GM23338 (cell line): Measurements from ENCODE around the gene RAB30. TPM values are rescaled to one million over a fixed set of nuclear protein-coding genes. Genes with fewer than 3 reads are reported as not detected.

ENCODE experiments used
- ATAC-seq: fragments of 200-7000 bp; cut with Tn5 transposase; 3 replicates; pipeline ENCODE4 v1.9.1; 2020
- DNase-seq: peaks from one replicate; pipeline ENCODE4 v3.0.0-alpha.2; 2015; ENCODE audit warnings: low spot score
- H2AFZ ChIP-seq: fragments of 200-600 bp; sonication (generic); 2 replicates; pipeline ENCODE4 v1.8.0; 2016; ENCODE audit warnings: antibody characterized with exemption, mild to moderate bottlenecking, moderate library complexity
- H3F3A ChIP-seq: fragments of 200-600 bp; sonication (generic); replicated peaks from 2 replicates; pipeline ENCODE4 v1.8.0; 2017; ENCODE audit warnings: antibody characterized with exemption, mixed run types, low read depth
- H3K27ac ChIP-seq: fragments of 200-600 bp; sonication (generic); 2 replicates; pipeline ENCODE4 v1.6.1; 2016; ENCODE audit warnings: low read depth
- H3K27me3 ChIP-seq: fragments of 200-600 bp; sonication (generic); 2 replicates; pipeline ENCODE4 v1.8.0; 2016; ENCODE audit warnings: mild to moderate bottlenecking, mixed run types, moderate library complexity; ENCODE audit not compliant: insufficient read depth
- H3K36me3 ChIP-seq: fragments of 200-600 bp; sonication (generic); 2 replicates; pipeline ENCODE4 v1.8.0; 2016; ENCODE audit warnings: mild to moderate bottlenecking; ENCODE audit not compliant: insufficient read depth
- H3K4me1 ChIP-seq: fragments of 200-600 bp; sonication (generic); 2 replicates; pipeline ENCODE4 v1.8.0; 2016; ENCODE audit warnings: mild to moderate bottlenecking, moderate library complexity; ENCODE audit not compliant: insufficient read depth
- H3K4me2 ChIP-seq: fragments of 200-600 bp; sonication (generic); 2 replicates; pipeline ENCODE4 v1.7.1; 2017; ENCODE audit warnings: mixed run types
- H3K4me3 ChIP-seq: fragments of 200-600 bp; sonication (generic); 2 replicates; pipeline ENCODE4 v1.6.1; 2016; ENCODE audit warnings: mixed run types
- H3K79me2 ChIP-seq: fragments of 200-600 bp; sonication (generic); replicated peaks from 2 replicates; pipeline ENCODE4 v1.8.0; 2017; ENCODE audit warnings: mild to moderate bottlenecking; ENCODE audit not compliant: insufficient read depth
- H3K9me2 ChIP-seq: fragments of 200-600 bp; sonication (generic); 2 replicates; pipeline ENCODE4 v1.8.0; 2017; ENCODE audit not compliant: insufficient read depth
- H4K20me1 ChIP-seq: fragments of 200-600 bp; sonication (generic); replicated peaks from 2 replicates; pipeline ENCODE4 v1.8.0; 2017; ENCODE audit warnings: mild to moderate bottlenecking; ENCODE audit not compliant: insufficient read depth
- H3K27ac Mint-ChIP-seq: 2 replicates; pipeline ENCODE4 v1.8.0; 2020; ENCODE audit warnings: inconsistent platforms, mild to moderate bottlenecking, moderate library complexity, mixed read lengths
- H3K27me3 Mint-ChIP-seq: 3 replicates; pipeline ENCODE4 v1.8.0; 2022; ENCODE audit warnings: low read depth, mild to moderate bottlenecking, moderate library complexity, mixed read lengths, inconsistent platforms; ENCODE audit not compliant: insufficient read depth, poor library complexity
- H3K36me3 Mint-ChIP-seq: 3 replicates; pipeline ENCODE4 v1.8.0; 2021; ENCODE audit warnings: low read depth, mild to moderate bottlenecking, inconsistent platforms, moderate library complexity, mixed read lengths
- H3K4me1 Mint-ChIP-seq: 3 replicates; pipeline ENCODE4 v1.8.0; 2020; ENCODE audit warnings: mild to moderate bottlenecking, inconsistent platforms, mixed read lengths
- H3K4me3 Mint-ChIP-seq: 3 replicates; pipeline ENCODE4 v1.8.0; 2021; ENCODE audit warnings: moderate library complexity, mild to moderate bottlenecking, inconsistent platforms, mixed read lengths
- H3K9me3 Mint-ChIP-seq: 3 replicates; pipeline ENCODE4 v1.8.0; 2020; ENCODE audit warnings: moderate library complexity, mild to moderate bottlenecking, inconsistent platforms, mixed read lengths
- CREB1 ChIP-seq: fragments of 250-450 bp; sonication (Bioruptor Pico); IDR thresholded peaks from 2 replicates; pipeline ENCODE4 v1.5.0; 2020; ENCODE audit warnings: low read depth, mild to moderate bottlenecking, moderate library complexity
- CTCF ChIP-seq, 2 experiments: fragments of 200-600 bp in 1 of 2; sonication (generic) in 1 of 2; conservative IDR thresholded peaks; 2 replicates each; pipeline versions ENCODE4 v1.5.1 to v1.6.1; 2016 to 2017; ENCODE audit warnings: antibody characterized with exemption in 2 of 2, low read depth in 2 of 2, mild to moderate bottlenecking in 2 of 2, moderate library complexity in 1 of 2
- EZH2phosphoT487 ChIP-seq: fragments of 200-600 bp; sonication (generic); IDR thresholded peaks from one replicate; pipeline ENCODE4 v1.8.1; 2018; ENCODE audit warnings: antibody characterized with exemption; ENCODE audit not compliant: unreplicated experiment
- POLR2AphosphoS5 ChIP-seq: IDR thresholded peaks from 2 replicates; pipeline ENCODE4 v1.6.1; 2016; ENCODE audit warnings: antibody characterized with exemption, low read depth
- polyA plus RNA-seq: library from polyadenylated mRNA; unstranded; fragments of >200 nt; fragmentation: Nextera tagmentation; extraction: Ambion mirVana; gene quantifications from 2 replicates; pipeline ENCODE4 v1.2.1, GENCODE V29; 2016
- total RNA-seq: library from RNA; depleted of rRNA; stranded (reverse); fragments of >200 nt; shearing (Covaris generic); gene quantifications from 2 replicates; pipeline ENCODE4 v1.2.3, GENCODE V29; 2014

The RAB30 gene
- total and polyA plus RNA-seq, 2 experiments from 2014 or later = 3.3 to 6.6 TPM

GRCh38 chr11:82978422-82979099 lies 93.1 kb downstream of the RAB30 start:
- ATAC-seq = no peak
- Histone ChIP-seq H4K20me1 (no peaks in the 10 kb centered on the region), H2AFZ (no peak overlapping the region), H3K27me3 (no peaks in the 10 kb centered on the region), H3K79me2 (no peaks in the 10 kb centered on the region), H3K9me2 (no peaks in the 10 kb centered on the region), H3K4me3 (no peak overlapping the region), H3F3A (no peaks in the 10 kb centered on the region), H3K4me2 (no peak overlapping the region), H3K27ac (no peak overlapping the region), H3K36me3 (no peaks in the 10 kb centered on the region), H3K4me1 (no peaks in the 10 kb centered on the region)
- Mint-ChIP-seq H3K9me3 (no peaks in the 10 kb centered on the region), H3K4me3 (no peak overlapping the region), H3K4me1 (no peaks in the 10 kb centered on the region), H3K36me3 (no peaks in the 10 kb centered on the region), H3K27ac (no peak overlapping the region), H3K27me3 (no peaks in the 10 kb centered on the region)
- no peak for DNase-seq
- TF ChIP-seq EZH2phosphoT487 = no peak
- TF ChIP-seq CTCF (conservative IDR thresholded peaks at IDR 0.05; ENCODE audit: low read depth in 2 of 2) = no peak
- no peak for TF ChIP-seq CREB1 (CRISPR knock-in tag)

- no peaks in the 10 kb centered on the region for H3K9me2 ChIP-seq
- Mint-ChIP-seq H3K4me1 (no peaks in the 10 kb centered on the region), H3K27ac (no peak overlapping the region), H3K9me3 (no peaks in the 10 kb centered on the region), H3K36me3 (no peaks in the 10 kb centered on the region), H3K4me3 (no peak overlapping the region), H3K27me3 (no peaks in the 10 kb centered on the region)
- TF ChIP-seq POLR2AphosphoS5 = no peak
- H2AFZ ChIP-seq = no peak overlapping the region
- ATAC-seq (no peak), DNase-seq (no peak)
- H3K4me1 ChIP-seq = no peaks in the 10 kb centered on the region
- H3K36me3 ChIP-seq = no peaks in the 10 kb centered on the region
- no peak overlapping the region for H3K4me2 ChIP-seq
- H3F3A ChIP-seq = no peaks in the 10 kb centered on the region
- H4K20me1 ChIP-seq = no peaks in the 10 kb centered on the region
- no peaks in the 10 kb centered on the region for H3K79me2 ChIP-seq
- H3K27me3 ChIP-seq = no peaks in the 10 kb centered on the region
- H3K4me3 ChIP-seq = no peak overlapping the region
- no peak overlapping the region for H3K27ac ChIP-seq
Measured at GRCh38 chr11:82976786-82977185, 94.9 kb downstream of the RAB30 start.

- H3K4me1 Mint-ChIP-seq = no peaks in the 10 kb centered on the region
- H3K9me2 ChIP-seq = no peaks in the 10 kb centered on the region
- ATAC-seq (no peak), DNase-seq (no peak)
- no peaks in the 10 kb centered on the region for H3K79me2 ChIP-seq
- no peak overlapping the region for H3K4me3 ChIP-seq
- no peaks in the 10 kb centered on the region for H3K9me3 Mint-ChIP-seq
- no peaks in the 10 kb centered on the region for H4K20me1 ChIP-seq
- no peak overlapping the region for H3K4me2 ChIP-seq
- no peak overlapping the region for H3K4me3 Mint-ChIP-seq
- no peaks in the 10 kb centered on the region for H3K36me3 ChIP-seq
- no peaks in the 10 kb centered on the region for H3F3A ChIP-seq
- H3K4me1 ChIP-seq = no peaks in the 10 kb centered on the region
- no peaks in the 10 kb centered on the region for H3K27me3 ChIP-seq
- H3K27ac ChIP-seq = no peak overlapping the region
- no peak overlapping the region for H2AFZ ChIP-seq
- no peaks in the 10 kb centered on the region for H3K36me3 Mint-ChIP-seq
- no peak for TF ChIP-seq POLR2AphosphoS5
- H3K27me3 Mint-ChIP-seq = no peaks in the 10 kb centered on the region
- H3K27ac Mint-ChIP-seq = no peak overlapping the region
Measured at GRCh38 chr11:82975882-82976281, 95.8 kb downstream of the RAB30 start.
